Adrenal gland (tissue), 12 donors: ENCODE measurements around the gene INSYN2A. TPM values are rescaled to one million over a fixed set of nuclear protein-coding genes. Genes with fewer than 3 reads are reported as not detected.

Source experiments
- DNase-seq, 7 donors: peaks; one replicate each; pipeline ENCODE4 v3.0.0-alpha.2; 2019 to 2020
- H3K27ac ChIP-seq, 5 donors: fragments of 200-600 bp; sonication (generic) in 4 of 5; 1 replicate in 3 of 5; 2 replicates in 2 of 5; pipeline versions ENCODE4 v1.5.1 to v1.8.0; 2016 to 2020; ENCODE audit warnings: mild to moderate bottlenecking in 1 of 5
- H3K27me3 ChIP-seq: fragments of 200-600 bp; 2 replicates; pipeline ENCODE4 v1.8.0; 2021
- H3K36me3 ChIP-seq, 2 donors: fragments of 200-600 bp; replicated peaks in 1 of 2; 1 replicate in 1 of 2; 2 replicates in 1 of 2; pipeline versions ENCODE4 v1.5.1 to v1.8.0; 2018 to 2022
- H3K4me1 ChIP-seq, 2 donors: fragments of 200-600 bp; replicated peaks in 1 of 2; 1 replicate in 1 of 2; 2 replicates in 1 of 2; pipeline versions ENCODE4 v1.5.1 to v1.8.0; 2018 to 2021
- H3K4me3 ChIP-seq, 4 donors: fragments of 200-600 bp; sonication (generic) in 3 of 4; one replicate each; pipeline ENCODE4 v1.5.1; 2016 to 2018
- H3K9me3 ChIP-seq, 3 donors: fragments of 200-600 bp; sonication (generic) in 1 of 3; replicated peaks in 1 of 3; 1 replicate in 2 of 3; 2 replicates in 1 of 3; pipeline versions ENCODE4 v1.5.1 to v1.8.0; 2016 to 2021
- POLR2A ChIP-seq, 2 donors: fragments of 450-650 bp; IDR thresholded peaks; one replicate each; pipeline ENCODE4 v1.6.1; 2017; ENCODE audit warnings: antibody characterized with exemption in 2 of 2, mild to moderate bottlenecking in 2 of 2, moderate library complexity in 1 of 2
- WGBS, 4 donors: extraction: QIAGEN DNeasy Blood & Tissue Kit in 2 of 4; methylation state at CpG; one replicate each; pipeline versions ENCODE4 v1.1.5 to v1.1.7; 2013 to 2017; 5-methylcytosine and 5-hydroxymethylcytosine counted together
- intact Hi-C, 2 donors: fragments of 100-400 bp; cut with DNase I; formaldehyde crosslinking; loops; one replicate each; pipeline versions ENCODE4 v1.14.1 to v1.15.0; 2022 to 2023
- polyA plus RNA-seq, 3 donors: library from polyadenylated mRNA; stranded (reverse); fragments of 200-250 nt in 2 of 3; fragments of 350-450 nt in 1 of 3; fragmentation: Illumina TruSeq in 1 of 3; extraction: RNeasy Lipid Tissue Mini Kit (QIAGEN cat#74804) in 1 of 3; gene quantifications; one replicate each; pipeline ENCODE4 v1.2.3, GENCODE V29; 2013 to 2014
- total RNA-seq, 9 donors: library from RNA; depleted of rRNA in 4 of 9; stranded (reverse); fragments of >200 nt in 4 of 9; fragments of 120-200 nt in 1 of 9; fragmentation: NEBNext Ultra II Directional in 1 of 9; extraction: Animal tissue kit (Norgen Biotek cat#: 25700) in 1 of 9; gene quantifications; one replicate each; pipeline versions ENCODE4 v1.1.0 to v1.2.4, GENCODE V29; 2013 to 2023
- TF ChIP-seq, protein P1 (sequence below), 6 experiments: fragments of 450-650 bp in 4 of 6; fragments of 200-600 bp in 2 of 6; sonication (generic) in 1 of 6; IDR thresholded peaks; 1 replicate in 5 of 6; 2 replicates in 1 of 6; pipeline versions ENCODE4 v1.5.1 to v1.8.0; 2016 to 2021; ENCODE audit warnings: antibody characterized with exemption in 6 of 6, mild to moderate bottlenecking in 2 of 6, moderate library complexity in 1 of 6
- donor health status: healthy with polysubstance abuse.
- donor health status: Bipolar disorder and iron deficiency.
- donor health status: DM: yes; HTN: yes; CAD: no.
- donor health status: DM: no; HTN: no; CAD: no.
- donor health status: DM: no; HTN: no; CAD: no.
- donor health status: DM: yes; HTN: yes; CAD: no.

INSYN2A gene
- total and polyA plus RNA-seq, 12 donors, result 0.07 to 0.08 TPM; not detected in 10

DNA sequence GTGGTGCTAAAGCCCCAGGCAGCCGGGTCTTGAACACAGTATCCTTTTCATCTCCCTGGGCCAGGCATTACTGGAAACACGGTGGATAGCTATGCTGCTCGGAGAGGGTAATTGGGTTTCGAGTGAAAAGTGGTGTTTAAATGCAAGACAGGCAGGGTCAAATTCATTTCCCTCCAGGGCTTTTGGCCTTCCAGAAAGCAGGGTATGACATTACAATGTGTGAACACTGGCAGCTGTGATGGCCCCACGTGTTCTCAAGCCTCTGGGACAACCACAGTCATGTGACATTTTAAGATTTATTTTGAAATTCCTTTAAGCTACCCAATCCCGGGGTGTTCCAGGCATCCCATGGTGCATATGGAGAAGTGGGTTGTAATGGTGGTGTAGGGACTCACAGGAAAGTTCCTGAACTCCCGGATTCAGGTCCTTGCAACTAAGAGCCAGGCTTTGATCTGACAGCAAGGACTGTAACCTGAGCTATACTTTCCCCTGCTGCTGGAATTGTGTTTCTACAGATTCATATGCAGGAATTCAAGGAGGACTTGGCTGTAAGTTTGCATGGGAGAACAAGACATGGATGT is 46.8 kb downstream of the INSYN2A start:
- 76 to 82% (median 78%) methylated on average over 7 of the region's 7 CpGs for WGBS, 4 donors

DNA sequence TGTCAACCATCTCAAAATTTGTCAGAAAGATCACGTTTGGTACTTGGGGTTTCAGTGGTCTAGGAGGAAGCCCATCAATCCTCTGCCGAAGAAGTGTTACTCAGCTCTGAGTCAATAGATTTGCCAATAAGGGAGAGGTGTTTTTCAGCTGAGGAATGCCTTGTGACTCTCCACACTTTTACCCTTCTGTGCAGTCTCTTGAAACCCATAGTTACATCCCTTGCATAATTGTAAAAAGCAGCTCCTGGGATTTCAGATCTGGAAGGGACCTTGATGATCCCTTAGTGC is 47.5 kb downstream of the INSYN2A start:
- no peaks in the 10 kb centered on the region for H3K27me3 ChIP-seq
- no peak overlapping the region for H3K27ac ChIP-seq
- no peaks in the 10 kb centered on the region for H3K36me3 ChIP-seq
- intact Hi-C loops, result no loop called here
- no peak for TF ChIP-seq POLR2A (IDR thresholded peaks at IDR 0.05)
- TF ChIP-seq, protein P1, sequence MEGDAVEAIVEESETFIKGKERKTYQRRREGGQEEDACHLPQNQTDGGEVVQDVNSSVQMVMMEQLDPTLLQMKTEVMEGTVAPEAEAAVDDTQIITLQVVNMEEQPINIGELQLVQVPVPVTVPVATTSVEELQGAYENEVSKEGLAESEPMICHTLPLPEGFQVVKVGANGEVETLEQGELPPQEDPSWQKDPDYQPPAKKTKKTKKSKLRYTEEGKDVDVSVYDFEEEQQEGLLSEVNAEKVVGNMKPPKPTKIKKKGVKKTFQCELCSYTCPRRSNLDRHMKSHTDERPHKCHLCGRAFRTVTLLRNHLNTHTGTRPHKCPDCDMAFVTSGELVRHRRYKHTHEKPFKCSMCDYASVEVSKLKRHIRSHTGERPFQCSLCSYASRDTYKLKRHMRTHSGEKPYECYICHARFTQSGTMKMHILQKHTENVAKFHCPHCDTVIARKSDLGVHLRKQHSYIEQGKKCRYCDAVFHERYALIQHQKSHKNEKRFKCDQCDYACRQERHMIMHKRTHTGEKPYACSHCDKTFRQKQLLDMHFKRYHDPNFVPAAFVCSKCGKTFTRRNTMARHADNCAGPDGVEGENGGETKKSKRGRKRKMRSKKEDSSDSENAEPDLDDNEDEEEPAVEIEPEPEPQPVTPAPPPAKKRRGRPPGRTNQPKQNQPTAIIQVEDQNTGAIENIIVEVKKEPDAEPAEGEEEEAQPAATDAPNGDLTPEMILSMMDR (IDR thresholded peaks at IDR 0.05), result no peak
- no peak overlapping the region for H3K4me3 ChIP-seq
- WGBS, 4 donors, result 65 to 88% (median 77%) methylated on average over 2 of the region's 2 CpGs
- no peaks in the 10 kb centered on the region for H3K4me1 ChIP-seq
- H3K9me3 ChIP-seq, result no peaks in the 10 kb centered on the region
- no peak for DNase-seq

More for the DNA sequence above, 46.8 kb downstream of the INSYN2A start:
- Histone ChIP-seq H3K9me3 (no peaks in the 10 kb centered on the region), H3K36me3 (no peaks in the 10 kb centered on the region), H3K4me3 (no peak overlapping the region), H3K4me1 (no peaks in the 10 kb centered on the region), H3K27me3 (no peaks in the 10 kb centered on the region), H3K27ac (no peak overlapping the region)
- TF ChIP-seq, protein P1 (IDR thresholded peaks at IDR 0.05), result no peak
- TF ChIP-seq POLR2A (IDR thresholded peaks at IDR 0.05), result no peak
- no peak for DNase-seq
- intact Hi-C loops, result no loop called here

DNA sequence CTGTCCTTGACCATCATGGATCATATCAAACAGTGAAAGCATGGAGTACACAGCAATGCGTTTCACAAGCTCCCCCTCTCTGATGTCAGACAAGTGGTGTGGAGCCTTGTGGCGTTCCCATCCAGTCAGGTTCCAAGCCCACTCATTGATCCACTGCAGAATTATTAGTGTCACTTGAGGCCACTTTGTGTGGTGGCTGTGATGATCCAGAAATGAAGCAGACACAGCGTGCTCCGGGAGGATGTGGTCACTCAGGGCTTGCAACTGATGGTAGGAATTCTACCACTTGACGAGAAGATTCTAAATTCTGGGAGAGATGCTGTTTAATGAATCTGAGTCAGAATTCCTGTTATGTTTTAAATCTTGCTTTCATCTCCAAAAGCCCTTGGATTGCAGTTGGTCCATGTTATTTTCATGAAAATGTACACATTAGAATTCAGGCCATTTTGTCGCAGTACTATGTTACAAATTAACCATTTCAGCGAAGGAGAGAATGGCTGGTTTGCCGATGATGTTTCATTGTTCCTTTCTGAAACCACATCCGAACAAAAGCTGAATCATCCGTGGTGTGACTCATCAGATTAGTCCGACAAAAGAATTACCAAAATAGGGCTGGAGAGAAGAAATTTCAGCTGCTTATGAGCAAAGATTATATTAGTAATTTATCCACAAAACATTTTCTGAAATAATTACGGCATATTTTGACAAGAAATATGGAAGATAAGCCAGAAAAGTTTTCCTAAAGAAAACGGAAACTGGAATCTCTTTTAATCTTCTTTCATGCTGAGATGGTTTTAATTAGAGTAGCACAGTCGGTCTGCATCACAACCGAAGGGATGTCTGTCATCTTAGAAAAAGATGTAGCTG is 48.1 kb downstream of the INSYN2A start:
- DNase-seq, result no peak
- no peaks in the 10 kb centered on the region for H3K27me3 ChIP-seq
- 67 to 76% (median 70%) methylated on average over 15 of the region's 15 CpGs for WGBS, 4 donors
- H3K36me3 ChIP-seq, result no peaks in the 10 kb centered on the region
- TF ChIP-seq, protein P1 (IDR thresholded peaks at IDR 0.05), result no peak
- no peak for TF ChIP-seq POLR2A (IDR thresholded peaks at IDR 0.05)
- no peaks in the 10 kb centered on the region for H3K4me1 ChIP-seq
- H3K27ac ChIP-seq, result no peak overlapping the region
- intact Hi-C loops, result no loop called here
- H3K4me3 ChIP-seq, result no peak overlapping the region
- H3K9me3 ChIP-seq, result no peaks in the 10 kb centered on the region

DNA sequence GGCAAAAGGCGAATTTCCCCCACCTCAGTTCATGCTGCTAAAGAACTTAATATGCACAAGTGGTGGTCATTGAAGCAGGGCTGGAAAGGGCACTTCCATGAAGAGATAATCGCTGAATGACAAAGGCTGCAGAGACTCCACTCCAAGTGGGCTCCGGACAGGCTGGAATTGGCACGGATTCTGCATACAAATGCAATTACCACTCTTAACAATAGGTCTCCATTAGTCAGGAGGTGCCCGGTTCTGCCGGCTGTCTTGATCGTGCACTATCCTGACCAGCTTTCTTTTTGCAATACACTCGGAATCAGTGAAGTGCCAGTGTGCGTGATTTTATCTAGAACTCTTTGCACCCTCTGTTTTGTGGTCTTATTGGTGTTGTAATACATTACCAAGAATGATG is 49.7 kb downstream of the INSYN2A start:
- intact Hi-C loops, result no loop called here
- Histone ChIP-seq H3K27ac (no peak overlapping the region), H3K4me3 (no peak overlapping the region), H3K36me3 (no peaks in the 10 kb centered on the region), H3K27me3 (no peaks in the 10 kb centered on the region), H3K9me3 (no peaks in the 10 kb centered on the region), H3K4me1 (no peaks in the 10 kb centered on the region)
- WGBS, 4 donors, result 89 to 97% (median 93%) methylated on average over 8 to 9 of the region's 9 CpGs
- no peak for TF ChIP-seq POLR2A (IDR thresholded peaks at IDR 0.05)
- TF ChIP-seq, protein P1 (IDR thresholded peaks at IDR 0.05), result no peak
- no peak for DNase-seq
